HG03442 (cell line): ENCODE results near the gene ZNF311.
"Not testable (repeated sequence)": the region's sequence is repeated elsewhere in the genome, so short reads cannot be mapped to it uniquely, and the experiment has no call there.

ENCODE experiments used
- ATAC-seq: cut with Tn5 transposase; IDR thresholded peaks from one replicate; pipeline ENCODE4 v1.9.1; 2021; ENCODE audit warnings: mild to moderate bottlenecking, moderate library complexity; ENCODE audit not compliant: unreplicated experiment

The ZNF311 gene

DNA sequence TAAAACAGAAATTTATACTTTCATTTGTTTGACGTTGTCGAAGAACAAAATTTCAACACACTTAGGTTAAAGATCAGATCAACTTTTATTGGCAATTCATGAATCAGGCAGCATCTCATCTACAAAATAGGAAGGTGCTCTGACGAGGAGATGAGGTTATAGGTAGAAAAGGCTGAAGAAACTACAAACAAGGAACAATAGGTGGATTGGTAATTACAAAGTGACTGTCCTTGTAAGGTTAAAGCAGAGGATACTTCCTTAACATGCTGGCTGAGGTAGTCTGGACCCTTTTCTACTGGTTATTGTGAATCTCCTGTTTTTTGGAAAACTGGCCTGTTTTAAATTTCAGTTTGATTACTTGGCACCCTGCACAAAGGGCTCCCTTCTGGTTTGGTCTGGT is 48.8 kb downstream of the ZNF311 start:
- ATAC-seq: no peak

- ATAC-seq: no peak
Observed at GRCh38 chr6:28953585-28954258, 51.4 kb downstream of the ZNF311 start.

DNA sequence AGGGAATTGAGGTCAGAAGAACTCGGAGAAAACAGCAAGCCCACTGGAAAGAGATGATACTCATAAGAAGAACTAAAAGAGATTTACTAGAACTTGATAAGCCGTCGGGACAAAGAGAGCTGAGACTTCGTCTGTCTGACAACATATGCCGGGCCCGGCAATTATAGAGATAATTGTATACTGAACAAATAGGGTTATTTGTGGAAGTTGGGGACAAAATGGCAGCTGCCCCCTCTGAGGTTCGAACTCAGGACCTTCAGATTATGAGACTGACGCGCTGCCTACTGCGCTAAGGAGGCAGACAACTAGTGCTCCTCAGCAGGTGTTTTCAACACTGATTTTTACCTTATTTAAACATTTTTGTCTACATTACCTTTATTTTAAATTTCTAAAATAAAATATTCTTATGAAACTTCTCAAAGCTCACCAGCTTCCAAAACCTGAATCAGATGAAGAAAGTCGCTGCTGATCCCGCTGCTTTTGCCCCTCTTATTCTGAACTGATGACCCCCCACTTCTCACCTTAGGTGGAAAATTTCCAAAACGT is 52.0 kb downstream of the ZNF311 start:
- peak; percentile 64 for ATAC-seq

DNA sequence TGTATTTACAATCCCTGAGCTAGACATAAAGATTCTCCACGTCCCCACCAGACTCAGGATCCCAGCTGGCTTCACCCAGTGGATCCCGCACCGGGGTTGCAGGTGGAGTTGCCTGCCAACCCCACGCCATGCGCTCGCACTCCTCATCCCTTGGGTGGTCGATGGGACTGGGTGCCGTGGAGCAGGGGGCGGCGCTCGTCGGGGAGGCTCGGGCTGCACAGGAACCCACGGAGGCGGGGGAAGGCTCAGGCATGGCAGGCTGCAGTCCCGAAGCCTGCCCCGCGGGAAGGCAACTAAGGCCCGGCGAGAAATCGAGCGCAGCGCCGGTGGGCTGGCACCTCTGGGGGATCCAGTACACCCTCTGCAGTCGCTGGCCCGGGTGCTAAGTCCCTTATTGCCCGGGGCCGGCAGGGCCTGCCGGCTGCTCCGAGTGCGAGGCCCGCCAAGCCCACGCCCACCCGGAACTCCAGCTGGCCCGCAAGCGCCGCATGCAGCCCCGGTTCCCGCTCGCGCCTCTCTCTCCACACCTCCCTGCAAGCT is 55.4 kb downstream of the ZNF311 start:
- not testable (repeated sequence) for ATAC-seq

- ATAC-seq: no peak
Observed at GRCh38 chr6:28948782-28949486, 56.2 kb downstream of the ZNF311 start.

GRCh38 chr6:28947831-28948270 is 57.3 kb downstream of the ZNF311 start:
- no peak for ATAC-seq

- no peak for ATAC-seq
Observed at GRCh38 chr6:28947067-28947765, 57.9 kb downstream of the ZNF311 start.

GRCh38 chr6:28945349-28945748 is 59.8 kb downstream of the ZNF311 start:
- no peak for ATAC-seq
